Breast epithelium (tissue), 4 donors: ENCODE data around the gene SIRT7. TPM values are rescaled to one million over a fixed set of nuclear protein-coding genes. Genes with fewer than 3 reads are reported as not detected.

Experiments used
- DNase-seq, 2 donors: peaks; one replicate each; pipeline ENCODE4 v3.0.0-alpha.2; 2019; ENCODE audit warnings: low spot score in 2 of 2
- H3K27ac ChIP-seq, 2 donors: fragments of 200-600 bp; sonication (generic) in 1 of 2; one replicate each; pipeline ENCODE4 v1.5.1; 2016 to 2019; ENCODE audit warnings: mild to moderate bottlenecking in 1 of 2
- H3K27me3 ChIP-seq, 2 donors: fragments of 200-600 bp; sonication (generic) in 1 of 2; one replicate each; pipeline versions ENCODE4 v1.5.1 to v1.6.0; 2017 to 2019; ENCODE audit warnings: control low read depth in 1 of 2, mild to moderate bottlenecking in 1 of 2
- H3K36me3 ChIP-seq: fragments of 200-600 bp; one replicate; pipeline ENCODE4 v1.5.1; 2019
- H3K4me1 ChIP-seq, 2 donors: fragments of 200-600 bp; sonication (generic); one replicate each; pipeline ENCODE4 v1.5.1; 2016 to 2019; ENCODE audit warnings: control low read depth in 1 of 2
- H3K4me3 ChIP-seq, 3 donors: fragments of 200-600 bp; sonication (generic); 1 replicate in 2 of 3; 2 replicates in 1 of 3; pipeline ENCODE4 v1.5.1; 2016 to 2019; ENCODE audit warnings: mild to moderate bottlenecking in 3 of 3, moderate library complexity in 2 of 3
- H3K9me3 ChIP-seq, 2 donors: fragments of 200-600 bp; sonication (generic) in 1 of 2; one replicate each; pipeline ENCODE4 v1.5.1; 2016 to 2019; ENCODE audit warnings: control low read depth in 1 of 2
- CTCF ChIP-seq, 3 donors: fragments of 450-650 bp; IDR thresholded peaks; one replicate each; pipeline ENCODE4 v1.5.1; 2016 to 2017; ENCODE audit warnings: antibody characterized with exemption in 3 of 3, mild to moderate bottlenecking in 3 of 3, moderate library complexity in 3 of 3
- POLR2A ChIP-seq: fragments of 450-650 bp; IDR thresholded peaks from one replicate; pipeline ENCODE4 v1.6.1; 2016; ENCODE audit warnings: antibody characterized with exemption, mild to moderate bottlenecking, moderate library complexity
- POLR2AphosphoS5 ChIP-seq, 3 donors: sonication (generic); formaldehyde crosslinking; IDR thresholded peaks; one replicate each; pipeline ENCODE4 v1.6.1; 2017; ENCODE audit warnings: antibody characterized with exemption in 3 of 3
- intact Hi-C: fragments of 100-400 bp; cut with DNase I; formaldehyde crosslinking; loops from one replicate; pipeline ENCODE4 v1.15.1; 2023; ENCODE audit warnings: low total_unique reads
- total RNA-seq, 3 donors: library from RNA; depleted of rRNA; stranded (reverse); fragments of >200 nt; gene quantifications; one replicate each; pipeline ENCODE4 v1.1.0, GENCODE V29; 2016

The SIRT7 gene
- total RNA-seq, 3 donors from 2014 or later: 20.6 to 27.2 (median 25.8) TPM

DNA sequence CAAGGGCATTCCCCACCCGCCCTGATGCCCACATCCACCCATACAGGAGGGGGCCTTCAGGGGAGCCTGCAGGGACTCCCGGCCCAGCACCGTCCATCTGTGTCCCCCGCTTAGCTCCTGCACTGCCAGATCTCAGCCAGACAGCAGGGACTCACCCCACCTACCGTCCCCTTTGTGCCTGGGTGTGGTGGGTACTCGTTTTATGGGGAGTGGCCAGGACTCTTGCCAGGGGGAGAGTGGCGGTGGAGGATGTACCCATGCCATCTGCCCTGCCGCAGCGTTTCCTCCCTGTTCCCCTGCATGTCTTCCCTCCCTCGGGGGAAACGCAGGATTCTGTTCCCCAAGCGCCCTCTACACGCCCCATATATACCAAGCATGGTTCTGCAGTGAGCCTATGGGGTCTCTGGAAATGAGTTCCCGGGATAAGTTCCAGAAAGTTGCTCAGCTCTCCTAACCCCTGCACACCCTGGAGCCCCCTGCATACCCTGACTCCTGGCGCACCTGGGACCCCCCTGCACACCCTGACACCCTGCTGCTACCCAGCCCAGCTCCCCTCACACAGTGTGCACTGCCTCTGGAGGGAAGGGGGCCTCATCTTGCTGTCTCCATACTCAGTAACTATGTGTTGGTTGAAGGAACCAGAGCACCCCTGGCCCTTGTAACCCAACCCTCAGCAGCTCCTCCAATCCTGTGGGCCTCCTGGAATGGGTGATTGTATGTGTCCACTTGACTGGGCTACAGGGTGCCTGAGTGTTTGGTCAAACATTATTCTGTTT lies 13.8 kb upstream of the SIRT7 start:
- intact Hi-C loops: no loop called here

GRCh38 chr17:81931189-81931556 lies 13.2 kb upstream of the SIRT7 start:
- no peak for DNase-seq
- H3K4me1 ChIP-seq: peaks cover 1 to 6% of the 10 kb centered on the region in 2 donors
- TF ChIP-seq POLR2A (no peak), CTCF (IDR thresholded peaks at IDR 0.05) (no peak), POLR2AphosphoS5 (IDR thresholded peaks at IDR 0.05) (no peak)
- no peaks in the 10 kb centered on the region for H3K36me3 ChIP-seq
- no peaks in the 10 kb centered on the region for H3K27me3 ChIP-seq
- intact Hi-C loops: no loop called here
- H3K27ac ChIP-seq: no peak overlapping the region
- no peaks in the 10 kb centered on the region for H3K9me3 ChIP-seq
- H3K4me3 ChIP-seq: no peak overlapping the region

More for the DNA sequence above, 13.8 kb upstream of the SIRT7 start:
- no peaks in the 10 kb centered on the region for H3K36me3 ChIP-seq
- DNase-seq: no peak
- H3K4me1 ChIP-seq: peaks cover 0 to 6% of the 10 kb centered on the region in 2 donors
- no peak overlapping the region for H3K27ac ChIP-seq
- TF ChIP-seq CTCF (IDR thresholded peaks at IDR 0.05): no peak
- TF ChIP-seq POLR2A: no peak
- TF ChIP-seq POLR2AphosphoS5 (IDR thresholded peaks at IDR 0.05): no peak
- no peaks in the 10 kb centered on the region for H3K9me3 ChIP-seq
- no peak overlapping the region for H3K4me3 ChIP-seq
- no peaks in the 10 kb centered on the region for H3K27me3 ChIP-seq

DNA sequence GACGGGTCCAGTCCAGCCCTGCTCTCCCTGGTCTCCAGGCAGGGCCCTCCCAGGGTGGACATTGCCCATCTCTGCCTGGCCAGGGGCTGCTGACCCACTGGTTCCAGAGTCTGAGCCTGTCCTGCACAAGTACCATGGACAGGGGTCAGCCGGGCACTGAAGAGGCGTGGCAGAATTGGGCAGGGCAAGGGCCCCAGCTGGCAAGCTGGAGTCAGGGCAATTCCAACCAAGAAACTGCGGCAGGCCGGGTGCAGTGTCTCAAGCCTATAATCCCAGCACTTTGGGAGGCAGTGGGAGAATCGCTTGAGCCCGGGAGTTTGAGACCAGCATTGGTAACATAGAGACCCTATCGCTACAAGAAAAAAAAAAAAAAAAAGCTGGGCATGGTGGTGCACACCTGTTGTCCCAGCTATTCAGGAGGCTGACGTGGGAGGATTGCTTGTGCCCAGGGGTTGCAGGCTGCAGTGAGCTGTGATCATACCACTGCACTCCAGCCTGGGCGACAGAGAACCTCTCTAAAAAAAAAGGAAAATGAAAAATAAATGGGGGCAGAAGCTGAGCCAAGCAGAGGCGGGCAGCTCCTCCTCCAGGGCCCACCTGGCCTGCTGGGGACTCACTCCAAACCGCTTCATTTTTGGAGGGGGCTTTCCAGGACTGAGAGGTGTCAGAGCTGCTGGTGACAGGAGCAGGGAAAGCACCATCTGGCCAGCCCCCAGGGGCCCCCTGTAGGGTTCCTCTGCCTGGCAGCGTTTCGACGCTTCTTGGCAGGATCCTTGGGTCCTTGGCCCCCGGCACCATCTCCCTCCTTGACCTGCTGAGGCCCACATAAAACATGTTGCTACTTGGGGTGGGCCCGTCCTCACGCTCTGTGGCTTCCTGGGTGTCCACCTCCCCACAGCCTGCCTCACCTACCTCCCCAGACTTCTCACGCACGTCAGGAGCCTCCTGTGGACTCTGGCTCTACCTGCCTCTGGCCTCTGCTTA lies 12.5 kb upstream of the SIRT7 start:
- Histone ChIP-seq H3K9me3 (no peaks in the 10 kb centered on the region), H3K4me1 (peaks cover 6% of the 10 kb centered on the region in 2 donors), H3K27me3 (no peaks in the 10 kb centered on the region), H3K4me3 (no peak overlapping the region), H3K36me3 (no peaks in the 10 kb centered on the region), H3K27ac (no peak overlapping the region)
- no peak for TF ChIP-seq POLR2A
- no peak for TF ChIP-seq POLR2AphosphoS5 (IDR thresholded peaks at IDR 0.05)
- TF ChIP-seq CTCF (IDR thresholded peaks at IDR 0.05): no peak
- DNase-seq: no peak
- intact Hi-C loops: no loop called here

DNA sequence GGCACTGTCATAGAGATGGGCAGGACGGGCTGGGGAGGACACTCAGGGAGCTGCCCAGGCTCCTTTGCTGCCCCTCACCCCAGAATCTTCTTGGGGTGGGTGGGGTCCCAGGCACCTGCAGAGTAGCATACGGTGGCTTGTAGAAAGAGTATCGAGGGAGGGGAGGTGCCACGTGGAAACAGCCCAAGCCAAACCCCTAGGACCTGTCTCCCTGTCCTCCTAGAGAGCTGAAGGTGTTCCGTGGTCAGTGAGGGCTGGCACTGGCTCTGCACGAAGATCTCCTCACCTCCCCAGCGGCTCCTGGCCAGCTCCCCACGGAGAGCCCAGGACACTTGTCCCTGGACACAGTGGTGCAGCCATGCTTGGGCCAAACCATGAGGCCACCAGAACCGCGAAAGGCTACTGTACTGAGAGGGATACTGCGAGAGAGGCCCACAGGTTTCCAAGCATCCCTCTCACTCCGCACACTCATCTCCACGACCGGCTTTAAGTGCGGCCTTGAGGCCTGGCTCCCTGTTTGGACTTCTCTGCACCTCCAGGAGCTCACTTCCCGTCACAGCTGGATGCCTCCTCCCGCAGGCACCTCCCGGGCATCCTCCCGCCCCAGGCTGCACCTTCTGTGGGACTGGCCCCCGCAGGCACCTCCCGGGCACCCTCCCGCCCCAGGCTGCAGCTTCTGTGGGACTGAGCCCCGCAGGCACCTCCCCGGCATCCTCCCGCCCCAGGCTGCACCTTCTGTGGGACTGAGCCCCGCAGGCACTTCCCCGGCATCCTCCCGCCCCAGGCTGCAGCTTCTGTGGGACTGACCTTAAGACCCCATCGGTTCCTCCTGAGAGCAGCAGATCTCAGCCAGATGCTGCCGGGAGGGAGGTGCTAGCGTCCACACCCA lies 11.5 kb upstream of the SIRT7 start:
- Histone ChIP-seq H3K27ac (no peak overlapping the region), H3K27me3 (no peaks in the 10 kb centered on the region), H3K36me3 (no peaks in the 10 kb centered on the region), H3K4me1 (peaks cover 6 to 11% of the 10 kb centered on the region in 2 donors), H3K9me3 (no peaks in the 10 kb centered on the region), H3K4me3 (no peak overlapping the region)
- intact Hi-C loops: no loop called here
- no peak for DNase-seq
- TF ChIP-seq POLR2A: no peak
- TF ChIP-seq POLR2AphosphoS5 (IDR thresholded peaks at IDR 0.05): no peak
- no peak for TF ChIP-seq CTCF (IDR thresholded peaks at IDR 0.05)
